T-cell (primary cell): ENCODE results near the gene RSPH1. TPM values are rescaled to one million over a fixed set of nuclear protein-coding genes. Genes with fewer than 3 reads are reported as not detected.

Source experiments
- ATAC-seq, 4 experiments: fragments of 200-7000 bp in 3 of 4; fragments of 150-1000 bp in 1 of 4; cut with Tn5 transposase; replicated peaks in 1 of 4; 1 replicate in 3 of 4; 2 replicates in 1 of 4; pipeline ENCODE4 v1.10.0; 2021; ENCODE audit warnings: moderate library complexity in 3 of 4, mild to moderate bottlenecking in 2 of 4, moderate number of reproducible peaks in 1 of 4
- CTCF ChIA-PET, 2 donors: fragments of 300-600 bp; sonication (Branson Sonifier 250); formaldehyde crosslinking; loops; one replicate each; lab custom pipeline; 2022; ENCODE audit warnings: antibody characterized with exemption in 2 of 2; lab: Charles Lee
- POLR2A ChIA-PET, 2 donors: fragments of 300-600 bp; sonication (Branson Sonifier 250); formaldehyde crosslinking; loops; one replicate each; lab custom pipeline; 2022; ENCODE audit warnings: antibody characterized with exemption in 2 of 2; lab: Charles Lee
- DNase-seq, 35 experiments: peaks; one replicate each; pipeline versions ENCODE4 v3.0.0 to v3.0.0-alpha.2; 2013 to 2023
- H3K27ac ChIP-seq: one replicate; pipeline ENCODE4 v1.5.1; 2013; ENCODE audit warnings: low read length
- H3K27me3 ChIP-seq, 2 experiments: replicated peaks in 1 of 2; 1 replicate in 1 of 2; 2 replicates in 1 of 2; pipeline versions ENCODE4 v1.6.1 to v1.7.0; 2013; ENCODE audit warnings: low read length in 1 of 2, mixed read lengths in 1 of 2; ENCODE audit not compliant: control insufficient read depth in 2 of 2, insufficient read depth in 2 of 2; ENCODE audit errors: extremely low read depth in 1 of 2
- H3K36me3 ChIP-seq, 2 donors: 1 replicate in 1 of 2; 2 replicates in 1 of 2; pipeline versions ENCODE4 v1.6.1 to v1.7.0; 2013; ENCODE audit warnings: low read length in 1 of 2; ENCODE audit not compliant: control insufficient read depth in 2 of 2, insufficient read depth in 1 of 2; ENCODE audit errors: extremely low read depth in 1 of 2
- H3K4me1 ChIP-seq, 2 experiments: 1 replicate in 1 of 2; 2 replicates in 1 of 2; pipeline versions ENCODE4 v1.6.1 to v1.7.0; 2013; ENCODE audit warnings: low read length in 2 of 2, mixed read lengths in 1 of 2; ENCODE audit not compliant: insufficient read depth in 2 of 2, control insufficient read depth in 1 of 2; ENCODE audit errors: extremely low read depth in 1 of 2
- H3K4me3 ChIP-seq, 2 donors: 1 replicate in 1 of 2; 2 replicates in 1 of 2; pipeline versions ENCODE4 v1.5.1 to v1.7.0; 2013; ENCODE audit warnings: mild to moderate bottlenecking in 2 of 2, low read length in 1 of 2, moderate library complexity in 1 of 2; ENCODE audit not compliant: control insufficient read depth in 1 of 2; ENCODE audit errors: extremely low read depth in 1 of 2
- H3K9me3 ChIP-seq: 2 replicates; pipeline ENCODE4 v1.7.0; 2013
- H3K27ac Mint-ChIP-seq, 2 donors: one replicate each; pipeline ENCODE4 v1.8.0; 2020 to 2021; ENCODE audit warnings: mild to moderate bottlenecking in 2 of 2, mixed read lengths in 2 of 2
- H3K27me3 Mint-ChIP-seq, 2 donors: one replicate each; pipeline ENCODE4 v1.8.0; 2021 to 2022; ENCODE audit warnings: mixed read lengths in 2 of 2
- H3K36me3 Mint-ChIP-seq: one replicate; pipeline ENCODE4 v1.8.0; 2021; ENCODE audit warnings: mixed read lengths
- H3K4me1 Mint-ChIP-seq, 3 donors: one replicate each; pipeline ENCODE4 v1.8.0; 2020 to 2022; ENCODE audit warnings: mixed read lengths in 3 of 3, mild to moderate bottlenecking in 1 of 3
- H3K4me3 Mint-ChIP-seq, 3 donors: one replicate each; pipeline ENCODE4 v1.8.0; 2020 to 2022; ENCODE audit warnings: mild to moderate bottlenecking in 3 of 3, mixed read lengths in 3 of 3, moderate library complexity in 3 of 3
- H3K9me3 Mint-ChIP-seq, 3 donors: one replicate each; pipeline ENCODE4 v1.8.0; 2020 to 2022; ENCODE audit warnings: mixed read lengths in 3 of 3
- WGBS: methylation state at CpG from one replicate; pipeline ENCODE4 v1.1.5; 2013; ENCODE audit warnings: missing lambda C conversion rate; ENCODE audit not compliant: insufficient coverage; 5-methylcytosine and 5-hydroxymethylcytosine counted together
- total RNA-seq, 35 experiments: library from RNA in 6 of 35; stranded (reverse) in 6 of 35; fragments of 120-200 nt in 1 of 35; gene quantifications; one replicate each; pipeline versions ENCODE4 v1.2.1 to v1.2.4 and lab custom pipeline; 2013 to 2026

The RSPH1 gene
- total RNA-seq, 5 donors from 2014 or later (not counting 1 experiment from before 2014, with no cell fraction given) = 0.12 to 0.20 TPM; not detected in 3

DNA sequence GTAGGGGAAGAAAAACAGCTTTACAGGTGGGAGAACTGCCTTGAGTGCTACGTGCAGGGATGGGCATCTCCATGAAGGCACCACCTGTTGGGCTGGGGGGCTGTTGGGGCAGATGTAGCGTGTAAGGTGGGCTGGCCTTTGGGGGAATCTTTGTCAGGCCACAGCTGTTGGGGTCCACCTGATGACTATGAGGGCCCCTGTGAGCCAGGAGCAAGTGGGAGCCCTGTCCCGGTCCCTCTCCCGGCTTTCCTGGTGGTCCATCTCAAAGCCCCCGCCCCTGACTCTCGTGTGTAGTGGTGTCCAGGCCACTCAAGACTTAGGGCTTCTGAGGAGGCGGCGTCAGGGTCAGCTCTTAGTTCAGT is 31.1 kb upstream of the RSPH1 start:
- ChIA-PET POLR2A (interaction anchor here in 1 of 2 donors (0.6 to 0.7 kb wide), 2 partner anchors 13 to 25 kb away, joined by 5 to 7 read pairs; partner anchors contain the start of gene SLC37A1), CTCF (interaction anchor here in 1 of 2 donors (0.6 to 1.1 kb wide), 3 partner anchors 16 to 123 kb away, joined by 3 to 4 read pairs (median 3); partner anchors contain the start of gene UBASH3A)
- peak overlapping the region in 1 of 2 donors; percentile 39 for H3K4me3 ChIP-seq
- Mint-ChIP-seq H3K4me1 (peaks cover 51 to 68% (median 59%) of the 10 kb centered on the region in 3 donors), H3K9me3 (no peaks in the 10 kb centered on the region), H3K4me3 (peak overlapping the region; percentile 64 to 81 (median 79)), H3K27ac (peak overlapping the region; percentile 96 to 97), H3K36me3 (peaks cover 28% of the 10 kb centered on the region), H3K27me3 (no peaks in the 10 kb centered on the region)
- peaks cover 4 to 21% of the 10 kb centered on the region in 2 donors for H3K36me3 ChIP-seq
- ATAC-seq (no peak), DNase-seq (no peak)
- H3K27ac ChIP-seq = peak overlapping the region; percentile 92
- H3K4me1 ChIP-seq = peaks cover 19 to 38% of the 10 kb centered on the region in 2 experiments
- no peaks in the 10 kb centered on the region for H3K27me3 ChIP-seq
- H3K9me3 ChIP-seq = no peaks in the 10 kb centered on the region
- WGBS = 93% methylated on average over 7 of the region's 8 CpGs

DNA sequence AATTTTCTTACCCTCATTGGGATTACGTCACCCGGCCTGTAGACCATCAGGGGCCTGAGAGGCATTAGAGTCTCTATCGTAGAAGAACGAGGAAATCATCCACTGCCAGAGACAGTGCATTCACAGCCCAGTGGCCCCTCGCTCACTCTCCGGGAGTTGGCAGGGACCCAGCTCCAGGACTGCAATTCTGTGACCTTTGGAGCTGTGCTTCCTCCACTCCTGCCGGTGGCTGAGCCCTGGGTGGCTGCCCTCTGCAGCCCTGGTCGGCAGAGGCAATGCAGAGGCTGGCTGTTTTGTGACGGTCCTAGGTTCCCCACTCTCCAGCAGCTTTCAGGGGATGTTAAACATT is 30.3 kb upstream of the RSPH1 start:
- H3K36me3 ChIP-seq = peaks cover 4 to 19% of the 10 kb centered on the region in 2 donors
- H3K27ac Mint-ChIP-seq = peak overlapping the region in 1 of 2 donors; percentile 96
- WGBS = 100% methylated on average over 6 of the region's 9 CpGs

DNA sequence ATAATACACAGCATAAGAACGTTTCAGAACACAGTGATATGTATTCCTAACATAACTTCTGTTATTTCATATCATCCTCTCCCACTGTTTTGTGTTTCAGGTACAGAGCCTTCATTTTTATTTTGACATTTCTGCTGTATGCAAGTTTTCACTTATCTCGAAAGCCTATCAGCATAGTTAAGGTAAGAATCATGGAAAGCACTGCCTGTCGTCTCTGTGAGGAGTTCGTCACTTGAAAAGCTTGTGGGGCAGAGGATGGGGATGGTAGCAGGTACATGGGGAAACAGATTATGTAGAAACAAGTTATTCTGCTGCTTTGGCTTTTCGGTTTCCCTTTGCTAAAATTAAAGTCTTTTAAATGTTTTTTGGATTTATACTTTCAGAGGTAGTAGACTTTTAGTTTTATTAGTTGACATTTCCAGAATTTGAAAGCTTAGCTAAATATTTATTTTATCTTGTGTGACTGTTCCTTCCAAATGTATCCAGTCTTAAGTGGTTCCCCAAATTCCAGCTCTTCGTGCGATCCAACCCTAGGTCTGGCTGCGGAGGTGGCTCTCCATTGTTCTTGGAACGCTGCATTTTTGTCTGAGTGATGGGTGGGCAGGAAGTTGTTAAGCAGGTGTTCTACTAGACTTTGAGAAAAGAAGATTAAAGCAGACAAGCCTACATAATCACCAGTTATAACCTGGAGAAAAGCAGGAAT is 29.8 kb upstream of the RSPH1 start:
- no peaks in the 10 kb centered on the region for H3K27me3 ChIP-seq
- H3K4me3 ChIP-seq = no peak overlapping the region
- peaks cover 4 to 20% of the 10 kb centered on the region in 2 donors for H3K36me3 ChIP-seq
- WGBS = 100% methylated on average over 3 of the region's 9 CpGs
- ChIA-PET CTCF (interaction anchor here in 1 of 2 donors (0.6 kb wide), 1 partner anchor 59 kb away, joined by 3 read pairs; no protein-coding TSS in a partner anchor), POLR2A (no interaction called here)
- Mint-ChIP-seq H3K4me1 (peaks cover 51 to 66% (median 59%) of the 10 kb centered on the region in 3 donors), H3K4me3 (peak overlapping the region in 1 of 3 donors; percentile 81), H3K27ac (peak overlapping the region; percentile 8 to 66), H3K36me3 (peaks cover 35% of the 10 kb centered on the region), H3K27me3 (no peaks in the 10 kb centered on the region), H3K9me3 (no peaks in the 10 kb centered on the region)
- H3K9me3 ChIP-seq = no peaks in the 10 kb centered on the region
- DNase-seq (no peak), ATAC-seq (no peak)
- no peak overlapping the region for H3K27ac ChIP-seq
- peaks cover 19 to 38% of the 10 kb centered on the region in 2 experiments for H3K4me1 ChIP-seq

More for the DNA sequence above, 30.3 kb upstream of the RSPH1 start:
- no peak overlapping the region for H3K4me3 ChIP-seq
- CTCF ChIA-PET = no interaction called here
- Mint-ChIP-seq H3K36me3 (peaks cover 34% of the 10 kb centered on the region), H3K27me3 (no peaks in the 10 kb centered on the region), H3K9me3 (no peaks in the 10 kb centered on the region), H3K4me1 (peaks cover 51 to 69% (median 59%) of the 10 kb centered on the region in 3 donors), H3K4me3 (peak overlapping the region in 1 of 3 donors; percentile 81)
- H3K27me3 ChIP-seq = no peaks in the 10 kb centered on the region
- H3K27ac ChIP-seq = no peak overlapping the region
- DNase-seq (no peak), ATAC-seq (no peak)
- POLR2A ChIA-PET = no interaction called here
- H3K4me1 ChIP-seq = peaks cover 19 to 38% of the 10 kb centered on the region in 2 experiments
- no peaks in the 10 kb centered on the region for H3K9me3 ChIP-seq

DNA sequence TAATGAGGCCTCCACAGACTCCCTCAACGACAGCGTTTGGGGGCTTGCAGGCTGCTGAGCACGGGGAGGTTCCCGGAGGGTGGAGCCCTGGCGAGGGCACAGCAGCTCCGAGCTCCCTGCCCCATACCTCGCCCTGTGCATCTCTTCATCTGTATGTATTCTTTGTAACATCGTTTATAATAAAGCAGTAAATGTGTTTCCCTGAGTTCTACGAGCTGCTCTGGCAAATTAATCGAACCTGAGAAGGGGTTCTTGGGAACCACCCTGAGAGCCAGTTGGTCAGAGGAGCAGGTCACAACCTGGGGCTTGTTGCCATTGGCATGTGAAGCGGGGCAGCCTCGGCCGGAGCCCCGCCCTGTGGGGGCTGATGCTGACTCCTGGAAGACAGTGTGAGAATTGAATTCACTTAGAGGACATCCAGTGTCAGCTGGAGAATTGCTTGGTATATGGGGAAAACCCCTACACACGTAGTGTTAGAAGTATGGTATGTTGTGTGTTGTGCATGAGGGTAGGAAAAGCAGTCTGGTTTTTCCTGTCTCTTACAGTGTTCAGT is 29.1 kb upstream of the RSPH1 start:
- WGBS = 83% methylated on average over 2 of the region's 15 CpGs
- peaks cover 4 to 26% of the 10 kb centered on the region in 2 donors for H3K36me3 ChIP-seq
- ATAC-seq = no peak
- Mint-ChIP-seq H3K27ac (peak overlapping the region; percentile 57 to 62), H3K4me1 (peaks cover 46 to 61% (median 54%) of the 10 kb centered on the region in 3 donors), H3K9me3 (no peaks in the 10 kb centered on the region), H3K27me3 (no peaks in the 10 kb centered on the region), H3K36me3 (peaks cover 38% of the 10 kb centered on the region), H3K4me3 (peak overlapping the region; percentile 6 to 52 (median 8))
- H3K27me3 ChIP-seq = no peaks in the 10 kb centered on the region
- ChIA-PET POLR2A (no interaction called here), CTCF (no interaction called here)
- peak in 1 of 35 experiments; percentile 19 for DNase-seq
- H3K4me1 ChIP-seq = peaks cover 19 to 38% of the 10 kb centered on the region in 2 experiments
- H3K9me3 ChIP-seq = no peaks in the 10 kb centered on the region
- peak overlapping the region; percentile 15 for H3K27ac ChIP-seq
- H3K4me3 ChIP-seq = no peak overlapping the region

DNA sequence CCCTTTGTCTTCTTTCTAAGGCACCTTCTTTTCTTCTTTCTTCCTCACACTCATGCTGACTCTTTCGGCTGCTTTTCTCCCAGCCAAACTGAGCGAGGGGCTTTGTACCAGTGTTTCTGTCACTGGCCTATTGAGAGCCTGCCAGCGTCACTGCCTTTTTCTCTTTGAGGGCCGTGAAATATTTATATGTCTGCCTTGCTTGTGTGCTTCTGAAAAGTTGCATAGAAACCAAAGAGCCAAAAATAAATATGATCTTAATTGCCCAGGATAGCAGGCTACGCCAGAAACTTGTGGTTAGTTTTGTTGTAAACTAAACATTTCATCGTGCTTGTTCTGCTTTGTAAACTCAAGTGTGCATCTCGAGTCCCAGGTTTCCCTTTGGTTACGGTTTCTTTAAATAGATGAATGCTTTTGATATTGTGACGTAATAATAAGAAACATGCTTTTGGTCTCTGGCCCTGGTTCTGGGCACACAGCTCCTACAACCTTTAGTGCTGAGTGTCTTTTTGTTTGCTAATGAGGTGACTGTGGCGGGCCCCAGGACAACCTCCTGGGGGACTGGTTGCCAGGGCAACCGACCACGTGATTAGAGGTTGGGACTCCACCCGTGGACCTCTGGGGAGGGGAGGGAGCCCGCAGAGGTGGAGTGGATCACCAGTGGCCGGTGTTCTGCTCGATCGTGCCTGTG is 28.5 kb upstream of the RSPH1 start:
- ChIA-PET CTCF (interaction anchor here in 1 of 2 donors (0.6 kb wide), 1 partner anchor 353 kb away, joined by 3 read pairs; no protein-coding TSS in a partner anchor), POLR2A (interaction anchor here in 1 of 2 donors (0.5 kb wide), 1 partner anchor 1491 kb away, joined by 3 read pairs; no protein-coding TSS in a partner anchor)
- H3K27ac Mint-ChIP-seq = peak overlapping the region; percentile 57 to 62
- peak in 3 of 4 experiments; percentile 10 to 24 (median 18) for ATAC-seq
- H3K36me3 ChIP-seq = peaks cover 8 to 30% of the 10 kb centered on the region in 2 donors
- WGBS = 52% methylated on average over 12 of the region's 17 CpGs
- H3K4me1 Mint-ChIP-seq = peaks cover 50 to 60% (median 52%) of the 10 kb centered on the region in 3 donors
- DNase-seq = peak in 33 of 35 experiments; percentile 22 to 70 (median 45)
- no peaks in the 10 kb centered on the region for H3K9me3 ChIP-seq
- no peaks in the 10 kb centered on the region for H3K9me3 Mint-ChIP-seq
- no peaks in the 10 kb centered on the region for H3K27me3 ChIP-seq
- no peak overlapping the region for H3K4me3 ChIP-seq
- H3K27ac ChIP-seq = peak overlapping the region; percentile 15
- H3K36me3 Mint-ChIP-seq = peaks cover 42% of the 10 kb centered on the region
- no peaks in the 10 kb centered on the region for H3K27me3 Mint-ChIP-seq
- H3K4me3 Mint-ChIP-seq = peak overlapping the region; percentile 8 to 52 (median 14)
- peaks cover 19 to 38% of the 10 kb centered on the region in 2 experiments for H3K4me1 ChIP-seq

DNA sequence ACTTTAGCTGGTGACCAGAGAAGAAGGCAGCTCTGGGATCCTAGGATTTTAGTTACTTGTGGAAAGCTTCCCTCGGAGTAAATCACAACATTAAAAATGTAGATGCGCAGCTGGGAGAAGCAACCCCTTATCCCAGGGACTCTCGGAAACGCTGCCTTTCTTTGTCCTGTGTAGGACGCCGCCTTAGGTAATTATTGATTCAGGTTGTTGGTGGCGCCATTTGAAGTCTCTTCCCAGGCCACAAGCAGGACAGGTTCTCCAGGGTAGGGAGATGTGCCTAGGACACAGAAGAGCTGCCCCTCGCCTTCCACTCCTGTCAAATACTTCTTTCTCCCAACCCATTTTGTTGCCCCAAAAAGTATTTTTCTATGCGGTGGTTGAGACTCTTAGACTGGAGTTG is 27.9 kb upstream of the RSPH1 start:
- Histone ChIP-seq H3K4me1 (peaks cover 19 to 38% of the 10 kb centered on the region in 2 experiments), H3K9me3 (no peaks in the 10 kb centered on the region), H3K4me3 (no peak overlapping the region), H3K27ac (peak overlapping the region; percentile 15), H3K27me3 (no peaks in the 10 kb centered on the region), H3K36me3 (peaks cover 8 to 34% of the 10 kb centered on the region in 2 donors)
- Mint-ChIP-seq H3K36me3 (peaks cover 46% of the 10 kb centered on the region), H3K4me3 (no peak overlapping the region), H3K4me1 (peaks cover 51 to 57% (median 52%) of the 10 kb centered on the region in 3 donors), H3K27ac (peak overlapping the region; percentile 57 to 62), H3K27me3 (no peaks in the 10 kb centered on the region), H3K9me3 (no peaks in the 10 kb centered on the region)
- ChIA-PET POLR2A (interaction anchor here in 1 of 2 donors (0.5 kb wide), 1 partner anchor 1491 kb away, joined by 3 read pairs; no protein-coding TSS in a partner anchor), CTCF (interaction anchor here in 1 of 2 donors (0.6 kb wide), 1 partner anchor 352 kb away, joined by 3 read pairs; no protein-coding TSS in a partner anchor)
- ATAC-seq = no peak
- no peak for DNase-seq
- WGBS = no CpG with 5 or more reads among the region's 9 CpGs
